ENCODE data around the gene ATP11A. TPM values are rescaled to one million over a fixed set of nuclear protein-coding genes. Genes with fewer than 3 reads are reported as not detected.

The ATP11A gene
- total and polyA plus RNA-seq, 11 donors = 20.5 to 146 (median 91.2) TPM

- ATAC-seq (no peak), DNase-seq (no peak)
- no peaks in the 10 kb centered on the region for H3K27me3 ChIP-seq
- H3K27ac ChIP-seq = no peak overlapping the region
- no peaks in the 10 kb centered on the region for H3K9me3 ChIP-seq
- TF ChIP-seq POLR2A (IDR thresholded peaks at IDR 0.05) (no peak), CTCF (IDR thresholded peaks at IDR 0.05) (no peak)
- 94 to 96% (median 95%) methylated on average over 25 of the region's 25 CpGs for WGBS, 4 donors
- peaks cover 0 to 100% (median 90%) of the 10 kb centered on the region in 9 donors for H3K36me3 ChIP-seq
- no peak overlapping the region for H3K4me3 ChIP-seq
- intact Hi-C loops (cut with DNase I) = no loop called here
- peaks cover 0 to 11% (median 6%) of the 10 kb centered on the region in 12 donors for H3K4me1 ChIP-seq
Measured at GRCh38 chr13:112833551-112834257, 143.9 kb downstream of the ATP11A start.

GRCh38 chr13:112835344-112835743 is 145.5 kb downstream of the ATP11A start:
- intact Hi-C loops (cut with DNase I) = no loop called here
- peaks cover 0 to 96% (median 86%) of the 10 kb centered on the region in 9 donors for H3K36me3 ChIP-seq

GRCh38 chr13:112835796-112836195 is 146.0 kb downstream of the ATP11A start:
- WGBS, 4 donors = 86 to 99% (median 95%) methylated on average over 10 of the region's 10 CpGs
- peaks cover 0 to 91% (median 81%) of the 10 kb centered on the region in 9 donors for H3K36me3 ChIP-seq
- TF ChIP-seq POLR2A (IDR thresholded peaks at IDR 0.05) (no peak), CTCF (IDR thresholded peaks at IDR 0.05) (no peak)
- DNase-seq = no peak
- H3K9me3 ChIP-seq = no peaks in the 10 kb centered on the region
- intact Hi-C loops (cut with DNase I) = no loop called here
- ATAC-seq = no peak
- H3K27ac ChIP-seq = no peak overlapping the region
- H3K4me3 ChIP-seq = no peak overlapping the region
- H3K27me3 ChIP-seq = no peaks in the 10 kb centered on the region
- peaks cover 0 to 11% (median 6%) of the 10 kb centered on the region in 12 donors for H3K4me1 ChIP-seq

More at GRCh38 chr13:112835344-112835743, 145.5 kb downstream of the ATP11A start:
- H3K27ac ChIP-seq = no peak overlapping the region
- no peak for DNase-seq
- H3K27me3 ChIP-seq = no peaks in the 10 kb centered on the region
- H3K9me3 ChIP-seq = no peaks in the 10 kb centered on the region
- TF ChIP-seq CTCF (IDR thresholded peaks at IDR 0.05) (no peak), POLR2A (IDR thresholded peaks at IDR 0.05) (no peak)
- peaks cover 0 to 11% (median 6%) of the 10 kb centered on the region in 12 donors for H3K4me1 ChIP-seq
- H3K4me3 ChIP-seq = no peak overlapping the region
- 85 to 97% (median 93%) methylated on average over 9 to 16 of the region's 16 CpGs for WGBS, 4 donors
- no peak for ATAC-seq

GRCh38 chr13:112836940-112837339 is 147.1 kb downstream of the ATP11A start:
- intact Hi-C loops (cut with DNase I) = no loop called here
- H3K36me3 ChIP-seq = peaks cover 0 to 88% (median 70%) of the 10 kb centered on the region in 9 donors
- no peaks in the 10 kb centered on the region for H3K27me3 ChIP-seq
- peaks cover 0 to 17% (median 6%) of the 10 kb centered on the region in 12 donors for H3K4me1 ChIP-seq
- DNase-seq = no peak
- no peaks in the 10 kb centered on the region for H3K9me3 ChIP-seq
- ATAC-seq = peak in 1 of 4 donors; percentile 11
- no peak overlapping the region for H3K4me3 ChIP-seq
- H3K27ac ChIP-seq = no peak overlapping the region
- WGBS, 4 donors = 69 to 84% (median 78%) methylated on average over 8 to 12 of the region's 12 CpGs
- TF ChIP-seq POLR2A (IDR thresholded peaks at IDR 0.05) (no peak), CTCF (IDR thresholded peaks at IDR 0.05) (no peak)
